ENCODE measurements around the gene OR2A42.
"Not testable (repeated sequence)": the region's sequence is repeated elsewhere in the genome, so short reads cannot be mapped to it uniquely, and the experiment has no call there.

DNA sequence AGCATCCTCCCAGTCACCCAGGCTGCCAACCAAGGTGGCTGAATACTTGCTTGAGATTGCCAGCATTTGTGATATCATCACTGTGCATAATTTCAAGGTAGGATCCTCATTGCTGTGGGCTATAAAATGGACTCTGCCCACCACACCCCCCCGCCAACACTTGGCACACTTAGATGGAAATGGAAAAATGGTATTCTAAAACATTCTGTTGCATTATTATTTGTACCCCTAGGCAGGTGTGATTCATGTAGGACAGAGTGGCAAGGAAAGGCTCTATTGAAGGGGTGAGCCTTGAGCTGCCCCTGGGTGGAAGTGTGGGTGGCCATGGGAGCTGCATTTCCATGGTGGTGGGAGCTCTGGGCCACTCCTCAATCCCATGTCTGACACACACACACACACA is 20.8 kb downstream of the OR2A42 start:
- not testable (repeated sequence) for TF ChIP-seq EZH2 (IDR thresholded peaks at IDR 0.05; ENCODE audit: borderline replicate concordance, low read depth, low read length, severe bottlenecking); POLR2A (IDR thresholded peaks at IDR 0.05; ENCODE audit: low read depth, low read length); POLR2AphosphoS5 (IDR thresholded peaks at IDR 0.05; ENCODE audit: insufficient read depth, low read depth, low read length); JUN (IDR thresholded peaks at IDR 0.05; ENCODE audit: borderline replicate concordance, insufficient read depth, insufficient read length, low read depth); GATA2 (IDR thresholded peaks at IDR 0.05; ENCODE audit: insufficient read depth, insufficient read length, low read depth, low read length); MYC (IDR thresholded peaks at IDR 0.05; ENCODE audit: low read depth, low read length)
- TF ChIP-seq, protein P1, sequence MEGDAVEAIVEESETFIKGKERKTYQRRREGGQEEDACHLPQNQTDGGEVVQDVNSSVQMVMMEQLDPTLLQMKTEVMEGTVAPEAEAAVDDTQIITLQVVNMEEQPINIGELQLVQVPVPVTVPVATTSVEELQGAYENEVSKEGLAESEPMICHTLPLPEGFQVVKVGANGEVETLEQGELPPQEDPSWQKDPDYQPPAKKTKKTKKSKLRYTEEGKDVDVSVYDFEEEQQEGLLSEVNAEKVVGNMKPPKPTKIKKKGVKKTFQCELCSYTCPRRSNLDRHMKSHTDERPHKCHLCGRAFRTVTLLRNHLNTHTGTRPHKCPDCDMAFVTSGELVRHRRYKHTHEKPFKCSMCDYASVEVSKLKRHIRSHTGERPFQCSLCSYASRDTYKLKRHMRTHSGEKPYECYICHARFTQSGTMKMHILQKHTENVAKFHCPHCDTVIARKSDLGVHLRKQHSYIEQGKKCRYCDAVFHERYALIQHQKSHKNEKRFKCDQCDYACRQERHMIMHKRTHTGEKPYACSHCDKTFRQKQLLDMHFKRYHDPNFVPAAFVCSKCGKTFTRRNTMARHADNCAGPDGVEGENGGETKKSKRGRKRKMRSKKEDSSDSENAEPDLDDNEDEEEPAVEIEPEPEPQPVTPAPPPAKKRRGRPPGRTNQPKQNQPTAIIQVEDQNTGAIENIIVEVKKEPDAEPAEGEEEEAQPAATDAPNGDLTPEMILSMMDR (IDR thresholded peaks at IDR 0.05; ENCODE audit: extremely low read depth in 1 of 2, insufficient read depth in 1 of 2, low read depth in 1 of 2, low read length in 2 of 2): not testable (repeated sequence)

All from endothelial cell of umbilical vein (primary cell).